Stimulated activated naive CD8-positive, alpha-beta T cell treated with anti-CD3 and anti-CD28 coated beads, Interleukin-15, Interleukin-2, amounts not matched to agents 100 U/mL and 50 U/mL, for 24 hours (primary cell): ENCODE measurements around the gene INPP4A.

Experiments
- ATAC-seq: fragments of 150-1000 bp; cut with Tn5 transposase; one replicate; pipeline ENCODE4 v1.10.0; 2021
- DNase-seq: peaks from one replicate; pipeline ENCODE4 v3.0.0; 2021

INPP4A gene

GRCh38 chr2:98460573-98461497 is 16.2 kb downstream of the INPP4A start:
- ATAC-seq, result peak; percentile 76
- DNase-seq, result peak; percentile 85

- DNase-seq (no peak), ATAC-seq (no peak)
Measured at GRCh38 chr2:98461498-98462049, 16.9 kb downstream of the INPP4A start.

- no peak for DNase-seq
Measured at GRCh38 chr2:98463081-98463481, 18.4 kb downstream of the INPP4A start.

GRCh38 chr2:98463551-98463971 is 18.9 kb downstream of the INPP4A start:
- DNase-seq (peak; percentile 24), ATAC-seq (no peak)

More at GRCh38 chr2:98463081-98463481, 18.4 kb downstream of the INPP4A start:
- no peak for ATAC-seq

GRCh38 chr2:98463988-98464771 is 19.5 kb downstream of the INPP4A start:
- ATAC-seq, result no peak

GRCh38 chr2:98464772-98465310 is 20.2 kb downstream of the INPP4A start:
- peak; percentile 36 for DNase-seq
- ATAC-seq, result peak; percentile 30

More at GRCh38 chr2:98463988-98464771, 19.5 kb downstream of the INPP4A start:
- DNase-seq, result peak; percentile 43

GRCh38 chr2:98465456-98466226 is 21.0 kb downstream of the INPP4A start:
- DNase-seq (peak; percentile 73), ATAC-seq (peak; percentile 12)

- DNase-seq, result peak; percentile 28
Measured at GRCh38 chr2:98467082-98467536, 22.5 kb downstream of the INPP4A start.

GRCh38 chr2:98467652-98468051 is 23.0 kb downstream of the INPP4A start:
- ATAC-seq (no peak), DNase-seq (no peak)

More at GRCh38 chr2:98467082-98467536, 22.5 kb downstream of the INPP4A start:
- ATAC-seq, result no peak

GRCh38 chr2:98468621-98469236 is 24.1 kb downstream of the INPP4A start:
- DNase-seq (peak; percentile 68), ATAC-seq (peak; percentile 60)

GRCh38 chr2:98469862-98470544 is 25.3 kb downstream of the INPP4A start:
- DNase-seq, result no peak
- no peak for ATAC-seq

- peak; percentile 22 for ATAC-seq
- peak; percentile 20 for DNase-seq
Measured at GRCh38 chr2:98470851-98471255, 26.2 kb downstream of the INPP4A start.

- ATAC-seq (no peak), DNase-seq (no peak)
Measured at GRCh38 chr2:98471402-98472131, 26.9 kb downstream of the INPP4A start.

- DNase-seq (no peak), ATAC-seq (no peak)
Measured at GRCh38 chr2:98472132-98472650, 27.5 kb downstream of the INPP4A start.

GRCh38 chr2:98472961-98473746 is 28.5 kb downstream of the INPP4A start:
- DNase-seq (no peak), ATAC-seq (no peak)

GRCh38 chr2:98473995-98474780 is 29.5 kb downstream of the INPP4A start:
- ATAC-seq (no peak), DNase-seq (no peak)

- ATAC-seq (no peak), DNase-seq (no peak)
Measured at GRCh38 chr2:98474979-98475632, 30.4 kb downstream of the INPP4A start.
